GM19099 (cell line): Measurements from ENCODE around the gene ARPC4.

Experiments
- POLR2A ChIP-seq: IDR thresholded peaks from 3 replicates; pipeline ENCODE4 v1.6.1; 2011; ENCODE audit warnings: low read depth; ENCODE audit not compliant: insufficient read length; ENCODE audit errors: extremely low read depth

The ARPC4 gene

GRCh38 chr3:9806137-9806536, 13.3 kb downstream of the ARPC4 start:
- no peak for TF ChIP-seq POLR2A

GRCh38 chr3:9806688-9807589, 14.1 kb downstream of the ARPC4 start:
- TF ChIP-seq POLR2A = no peak

- no peak for TF ChIP-seq POLR2A
Observed at GRCh38 chr3:9807981-9808344, 15.1 kb downstream of the ARPC4 start.

GRCh38 chr3:9808345-9809037, 15.6 kb downstream of the ARPC4 start:
- TF ChIP-seq POLR2A = peak; percentile 19

- no peak for TF ChIP-seq POLR2A
Observed at GRCh38 chr3:9809239-9809614, 16.3 kb downstream of the ARPC4 start.

- peak; percentile 60 for TF ChIP-seq POLR2A
Observed at GRCh38 chr3:9809615-9810432, 16.9 kb downstream of the ARPC4 start, which contains the start of gene TTLL3. TTLL3 (plus strand) TSS chr3:9810262; CDS start chr3:9810662, 400 bp downstream.

- no peak for TF ChIP-seq POLR2A
Observed at GRCh38 chr3:9810433-9810770, 17.5 kb downstream of the ARPC4 start.

- TF ChIP-seq POLR2A = no peak
Observed at GRCh38 chr3:9810846-9811245, 18.0 kb downstream of the ARPC4 start.

- TF ChIP-seq POLR2A = no peak
Observed at GRCh38 chr3:9812870-9813483, 20.1 kb downstream of the ARPC4 start.

- TF ChIP-seq POLR2A = no peak
Observed at GRCh38 chr3:9815986-9816385, 23.1 kb downstream of the ARPC4 start.

- TF ChIP-seq POLR2A = no peak
Observed at GRCh38 chr3:9817436-9817835, 24.6 kb downstream of the ARPC4 start.

GRCh38 chr3:9818666-9819335, 25.9 kb downstream of the ARPC4 start:
- TF ChIP-seq POLR2A = no peak

- no peak for TF ChIP-seq POLR2A
Observed at GRCh38 chr3:9820543-9820942, 27.7 kb downstream of the ARPC4 start.

GRCh38 chr3:9820946-9821345, 28.1 kb downstream of the ARPC4 start:
- no peak for TF ChIP-seq POLR2A
